GM21529 (cell line): ENCODE results near the gene NEURL3.
"Not testable (repeated sequence)": the region's sequence is repeated elsewhere in the genome, so short reads cannot be mapped to it uniquely, and the experiment has no call there.

Source experiments
- ATAC-seq: cut with Tn5 transposase; IDR thresholded peaks from one replicate; pipeline ENCODE4 v1.9.1; 2021; ENCODE audit not compliant: unreplicated experiment

Gene NEURL3

DNA sequence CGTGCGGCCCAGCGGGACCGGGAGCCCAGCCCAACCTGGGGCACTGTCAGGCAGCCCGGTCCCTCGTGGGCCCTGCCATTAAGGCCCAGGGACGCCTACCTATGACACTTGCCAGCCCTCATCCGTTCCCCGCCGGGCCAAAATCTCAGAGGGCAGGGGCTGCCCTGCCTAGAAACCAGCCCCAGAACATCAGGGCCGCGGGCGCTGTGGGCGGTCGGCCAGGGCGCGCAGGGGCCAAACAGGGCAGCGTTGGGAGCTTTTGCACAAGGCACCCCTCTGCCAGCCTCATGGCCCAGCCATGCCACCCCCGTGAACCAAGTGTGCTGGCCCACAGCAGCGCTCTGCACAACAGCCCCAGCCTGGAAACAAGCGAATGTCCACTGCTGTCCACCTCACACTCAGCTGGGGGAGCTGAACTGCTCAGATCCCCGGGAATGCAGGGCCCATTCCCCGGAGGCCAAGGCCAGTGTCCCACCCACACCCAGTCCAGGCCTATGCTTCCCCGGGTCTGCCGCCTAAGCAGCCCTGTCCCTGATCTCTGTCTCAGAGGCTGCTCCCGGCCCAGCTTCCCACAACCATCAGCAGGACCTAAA lies 3.5 kb upstream of the NEURL3 start:
- ATAC-seq, result no peak

- ATAC-seq, result peak; percentile 48
These were observed 2.9 kb upstream of the NEURL3 start for GRCh38 chr2:96507957-96508520.

DNA sequence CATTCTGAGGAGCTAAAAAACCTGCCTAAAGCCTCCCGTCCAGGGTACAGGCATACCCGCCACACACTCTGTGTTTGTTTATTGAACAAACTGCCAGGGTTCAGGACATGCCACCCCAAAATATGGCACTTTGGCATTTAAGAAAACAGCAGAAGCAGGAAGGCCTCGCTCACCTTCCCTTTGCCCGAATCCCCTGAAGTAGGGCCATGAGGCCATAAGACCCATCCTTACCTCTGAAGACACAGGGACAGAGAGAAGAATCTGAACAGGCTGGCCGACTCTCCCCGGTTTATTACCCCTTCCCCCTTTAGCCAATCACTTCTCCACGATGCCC lies 1.7 kb upstream of the NEURL3 start:
- ATAC-seq, result no peak

DNA sequence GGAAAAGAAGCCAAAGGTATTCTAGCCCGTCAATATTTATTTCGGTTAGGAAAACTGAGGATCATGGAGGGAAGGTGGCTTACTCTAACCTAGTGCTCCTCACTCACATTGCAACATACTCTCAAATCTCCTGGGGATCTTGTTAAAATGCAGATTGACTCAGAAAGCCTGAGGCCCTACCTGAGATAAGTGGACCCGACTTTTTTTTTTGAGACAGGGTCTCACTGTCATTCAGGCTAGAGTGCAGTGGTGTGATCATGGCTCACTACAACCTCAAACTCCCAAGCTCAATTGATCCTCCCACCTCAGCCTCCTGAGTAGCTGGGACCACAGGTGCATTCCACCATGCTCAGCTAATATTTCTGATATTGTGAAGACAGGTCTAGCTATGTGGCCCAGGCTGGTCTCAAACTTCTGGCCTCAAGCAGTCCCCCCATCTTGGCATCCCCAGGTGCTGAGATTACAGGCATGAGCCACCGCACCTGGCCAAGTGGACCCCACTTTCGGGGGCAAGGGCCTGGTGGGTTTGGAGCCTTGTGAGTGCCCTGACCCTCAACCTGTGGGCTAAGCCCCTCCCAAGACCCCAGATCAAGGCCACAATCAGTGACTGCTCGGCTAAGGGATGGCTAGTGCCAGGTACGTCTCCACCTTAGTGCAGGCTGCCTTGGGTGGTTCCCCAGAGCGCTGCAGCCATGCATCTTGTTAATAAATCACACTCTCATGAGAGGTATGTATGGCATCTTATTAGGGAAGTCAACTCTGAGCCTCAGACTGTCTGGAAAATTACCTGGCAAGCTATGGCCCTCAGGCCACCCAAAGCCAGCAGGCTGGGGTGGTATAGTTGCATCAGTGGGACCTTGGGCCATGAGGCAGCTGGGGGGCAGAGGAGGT lies 1.1 kb upstream of the NEURL3 start:
- no peak for ATAC-seq

GRCh38 chr2:96503637-96504243 lies 1.4 kb downstream of the NEURL3 start:
- ATAC-seq, result no peak

GRCh38 chr2:96502891-96503636 lies 2.1 kb downstream of the NEURL3 start:
- no peak for ATAC-seq

DNA sequence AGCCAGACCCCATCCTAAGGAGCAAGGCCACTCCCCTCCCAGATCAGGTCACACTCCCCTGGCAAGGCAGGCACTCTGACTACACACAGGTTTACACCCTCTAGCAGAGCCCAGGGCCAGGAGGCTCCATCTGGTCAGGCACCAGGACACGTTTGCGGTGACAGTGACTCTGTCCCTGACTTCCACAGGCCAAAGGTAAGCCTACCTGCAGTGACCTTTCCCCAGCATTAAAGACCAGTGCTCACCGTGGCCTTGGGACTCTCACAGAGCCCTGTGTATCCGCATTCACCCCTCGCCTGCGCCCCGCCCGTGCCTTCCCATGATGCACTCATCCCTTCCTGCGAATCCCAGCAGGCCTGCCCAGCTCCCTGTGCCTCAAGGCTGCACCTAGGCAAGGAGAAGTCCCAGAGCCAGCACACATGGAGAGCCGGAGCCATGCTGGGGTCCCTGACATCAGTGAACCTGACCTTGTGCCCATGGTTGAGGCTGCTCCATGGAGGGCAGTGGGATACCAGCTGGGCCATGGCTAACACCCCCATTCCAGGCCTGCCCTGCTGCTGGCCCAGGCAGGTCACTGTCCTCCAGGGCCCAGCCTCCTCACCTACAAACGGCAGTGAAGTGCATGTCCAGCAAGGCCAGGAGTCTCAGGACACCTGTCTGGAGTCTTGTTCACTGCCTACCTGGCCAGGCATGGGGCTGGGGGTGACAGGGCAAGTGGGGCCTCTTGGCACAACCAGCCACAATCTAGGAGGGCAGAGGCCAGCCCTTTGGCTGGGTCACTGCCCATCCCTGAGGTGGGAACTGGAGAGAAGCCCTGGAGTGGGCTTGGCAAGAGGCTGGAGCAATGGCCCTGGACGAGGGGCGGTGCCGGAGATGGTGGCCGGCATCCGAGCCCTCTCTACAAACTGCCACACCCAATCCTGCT lies 3.0 kb downstream of the NEURL3 start:
- no peak for ATAC-seq

DNA sequence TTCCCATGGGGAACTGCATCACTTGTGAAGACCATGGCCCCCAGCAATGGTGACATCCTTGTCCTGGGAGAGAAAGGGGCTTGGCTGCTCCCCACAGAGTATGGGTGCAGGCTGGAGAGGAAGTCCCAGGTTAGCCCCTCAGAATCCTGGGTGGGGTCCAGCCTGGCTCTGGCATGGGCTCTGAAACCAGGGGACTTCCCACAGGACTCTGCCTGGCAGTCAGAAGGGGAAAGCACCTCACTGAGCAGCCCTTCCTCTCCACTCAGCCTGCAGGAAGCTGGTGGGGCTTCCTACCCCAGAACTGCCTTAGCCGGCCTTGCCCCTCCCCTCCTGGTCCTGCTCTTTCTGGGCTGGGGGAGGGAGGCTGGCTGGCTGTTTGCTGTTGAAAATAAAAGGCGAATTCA lies 3.7 kb downstream of the NEURL3 start:
- ATAC-seq, result peak; percentile 47

DNA sequence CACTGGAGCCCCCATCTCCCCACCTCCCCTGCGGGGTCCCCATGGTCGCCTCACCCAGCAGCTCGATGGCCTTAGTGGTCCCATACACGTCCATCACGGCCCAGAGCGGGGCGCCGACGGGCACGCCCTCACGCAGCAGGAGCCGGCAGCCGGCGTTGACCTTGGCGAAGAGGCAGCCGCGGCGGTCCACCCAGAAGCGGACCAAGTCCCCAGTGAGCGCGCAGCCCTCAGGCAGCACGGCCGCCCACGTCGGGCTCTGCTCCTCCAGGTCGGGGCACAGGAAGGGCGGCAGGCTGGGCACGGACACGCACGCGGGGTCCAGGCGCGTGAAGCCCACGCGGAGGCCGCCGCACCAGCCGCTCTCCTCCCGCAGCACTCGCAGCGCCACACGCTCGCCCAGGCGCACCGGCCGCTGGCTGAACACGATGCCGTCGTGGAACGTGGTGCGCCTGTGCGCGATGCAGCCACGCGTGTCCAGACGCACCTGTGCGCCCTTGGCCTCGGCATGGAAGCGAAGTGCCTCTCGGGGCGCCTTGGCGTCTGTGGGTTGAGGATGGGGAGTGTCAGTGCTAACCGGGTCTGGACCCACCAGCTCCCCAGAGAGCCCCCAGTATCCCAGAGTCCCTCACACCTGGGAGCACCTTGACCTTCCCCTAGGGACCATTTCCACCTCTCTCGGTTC lies 4.6 kb downstream of the NEURL3 start:
- ATAC-seq, result no peak

DNA sequence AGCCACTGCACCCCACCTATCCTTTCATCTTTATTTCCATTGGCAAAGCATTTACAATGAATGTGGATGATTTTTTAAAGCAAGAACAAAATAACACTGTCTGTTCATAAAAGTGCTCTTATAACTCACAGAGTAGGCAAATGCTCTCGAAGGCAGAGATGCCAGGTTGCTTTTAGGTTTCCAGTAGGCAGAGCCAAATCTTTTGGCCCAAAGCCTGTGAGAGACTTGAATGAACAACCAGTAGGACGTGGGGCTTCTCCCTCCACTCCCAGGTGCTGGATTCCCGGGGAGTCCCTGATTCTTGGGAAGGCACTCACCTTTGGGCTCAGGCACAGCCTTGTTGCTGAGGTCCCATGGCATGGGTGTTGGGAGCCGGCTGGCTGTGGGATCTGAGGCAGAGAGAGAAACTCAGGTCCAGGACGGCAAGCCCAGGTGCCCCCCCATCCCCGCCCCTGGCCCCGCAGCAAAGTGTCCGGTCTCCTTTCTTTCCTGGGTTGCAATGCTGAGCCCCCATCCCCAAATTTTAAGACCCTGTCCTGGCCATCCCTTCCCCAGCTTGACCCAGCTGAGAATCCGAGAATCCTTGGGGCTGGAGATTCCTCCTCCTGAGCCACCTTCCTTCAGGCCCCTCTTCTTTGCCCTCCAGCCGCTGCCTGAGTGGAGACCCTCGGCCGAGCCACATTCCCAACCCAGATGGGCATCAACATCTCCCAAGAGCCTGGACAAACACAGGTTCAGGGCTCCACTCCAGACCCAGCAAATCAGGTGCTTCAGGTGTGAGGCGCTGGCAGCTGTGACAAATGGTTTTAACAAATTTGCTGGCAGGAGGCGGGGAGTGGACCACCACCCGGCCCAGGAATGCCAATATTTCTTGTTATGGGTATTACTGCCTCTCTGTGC lies 5.8 kb downstream of the NEURL3 start:
- no peak for ATAC-seq

DNA sequence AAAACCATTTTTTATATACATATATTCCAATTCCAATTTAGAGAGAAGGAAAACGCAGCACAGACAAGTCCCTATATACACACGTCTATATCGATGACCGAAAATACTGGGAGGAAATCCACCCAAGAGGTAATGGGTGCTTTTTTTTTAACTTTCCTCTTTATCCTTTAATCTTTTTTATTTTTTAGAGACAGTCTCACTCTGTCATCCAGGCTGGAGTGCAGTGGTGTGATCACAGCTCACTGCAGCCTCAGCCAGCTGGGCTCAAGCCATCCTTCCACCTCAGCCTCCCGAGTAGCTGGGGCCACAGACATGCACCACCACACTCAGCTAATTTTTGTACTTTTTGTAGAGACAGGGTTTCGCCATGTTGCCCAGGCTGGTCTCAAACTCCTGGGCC lies 6.5 kb downstream of the NEURL3 start:
- not testable (repeated sequence) for ATAC-seq

DNA sequence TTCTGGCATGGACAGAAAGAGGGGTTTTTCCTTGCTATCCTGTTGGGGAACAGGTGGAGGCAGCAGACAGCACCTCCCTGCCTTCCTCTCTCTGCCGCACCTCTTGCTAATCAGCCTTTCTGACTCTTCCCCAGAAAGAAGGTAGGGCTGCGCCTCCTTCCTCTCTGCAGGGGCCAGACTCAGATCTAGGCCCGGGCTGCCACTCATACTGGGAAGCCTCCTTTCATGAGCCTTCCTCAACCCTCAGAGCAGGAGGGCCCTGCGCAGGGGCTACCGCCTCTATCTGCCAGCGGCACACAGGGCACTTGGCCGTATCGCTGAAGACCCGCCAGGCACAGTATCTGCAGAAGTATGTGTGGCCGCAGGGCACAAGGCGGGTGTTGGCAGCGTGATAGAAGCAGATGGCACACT lies 7.1 kb downstream of the NEURL3 start:
- no peak for ATAC-seq

DNA sequence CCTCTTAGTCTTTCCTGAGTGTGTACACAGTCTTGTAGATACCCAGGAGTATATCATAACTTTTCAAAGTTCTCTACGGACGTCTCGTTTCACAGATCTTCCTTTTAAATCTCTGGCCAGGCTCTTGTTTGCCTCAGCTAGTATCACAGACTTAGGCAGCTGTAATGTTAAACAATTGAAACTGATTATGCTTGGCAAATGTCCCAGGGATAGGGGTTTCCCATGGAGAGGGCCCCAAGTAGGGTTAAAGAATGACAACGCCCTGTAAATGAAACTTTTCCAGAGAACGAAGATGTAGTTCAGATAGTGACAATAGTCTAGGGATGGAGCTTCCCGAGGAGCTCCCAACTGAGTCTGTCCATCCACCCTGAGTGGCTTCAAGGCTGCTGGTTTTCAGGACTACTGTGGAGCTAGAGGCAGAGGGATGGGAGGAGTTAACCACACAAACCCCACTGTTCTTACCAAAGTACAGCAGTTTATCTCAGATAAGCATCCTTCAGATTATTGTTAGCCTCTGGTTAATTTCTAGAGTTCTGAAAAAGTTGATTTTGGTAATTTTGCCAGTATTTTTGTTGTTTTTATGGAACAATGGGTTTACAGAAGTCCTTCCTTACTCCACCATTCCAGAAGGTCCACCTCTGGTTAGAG lies 9.1 kb downstream of the NEURL3 start:
- no peak for ATAC-seq

DNA sequence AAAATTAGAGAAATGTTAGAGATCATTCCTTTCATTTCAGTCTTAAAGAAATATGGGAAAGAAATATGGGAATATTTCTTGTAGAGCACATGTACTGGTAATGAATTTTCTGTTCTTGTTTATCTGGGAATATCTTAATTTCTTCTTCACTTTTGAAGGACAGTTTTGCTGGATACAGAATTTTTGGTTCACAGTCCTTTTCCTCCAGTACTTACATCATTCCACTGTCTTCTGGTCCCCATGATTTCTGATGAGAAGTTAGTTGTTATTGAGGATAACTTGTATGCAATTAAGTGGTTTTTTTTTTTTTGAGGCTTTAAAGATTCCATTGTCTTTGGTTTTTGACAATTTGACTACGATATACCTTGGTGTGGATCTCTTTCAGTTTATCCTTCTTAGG lies 11.0 kb downstream of the NEURL3 start:
- ATAC-seq, result no peak

GRCh38 chr2:96493072-96493471 lies 12.1 kb downstream of the NEURL3 start:
- no peak for ATAC-seq

DNA sequence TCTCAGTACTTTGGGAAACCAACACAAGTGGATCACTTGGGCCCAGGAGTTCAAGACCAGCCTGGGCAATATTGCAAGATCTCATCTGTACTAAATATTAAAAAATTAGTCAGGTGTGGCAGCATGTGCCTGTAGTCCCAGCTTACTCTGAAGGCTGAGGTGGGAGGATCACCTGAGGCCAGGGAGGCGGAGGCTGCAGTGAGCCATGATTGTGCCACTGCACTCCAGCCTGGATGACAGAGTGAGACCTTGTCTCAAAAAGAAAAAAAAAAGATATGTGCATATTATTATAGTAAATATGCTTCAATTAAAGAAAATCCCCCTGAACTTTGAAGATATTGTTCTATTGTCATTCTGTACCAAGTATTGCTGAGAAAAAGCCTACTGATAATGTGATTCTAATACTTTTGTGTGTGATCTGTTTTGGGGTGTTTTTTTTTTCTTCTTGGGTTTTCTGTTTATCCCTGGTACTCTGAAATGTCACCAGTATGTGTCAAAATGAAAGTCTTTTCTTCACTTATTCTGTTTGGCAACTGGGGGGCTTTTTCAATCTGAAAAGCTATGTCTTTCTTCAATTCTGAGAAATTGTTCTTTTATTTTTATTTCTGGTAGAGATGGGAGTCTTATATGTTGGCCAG lies 13.2 kb downstream of the NEURL3 start:
- ATAC-seq, result no peak

DNA sequence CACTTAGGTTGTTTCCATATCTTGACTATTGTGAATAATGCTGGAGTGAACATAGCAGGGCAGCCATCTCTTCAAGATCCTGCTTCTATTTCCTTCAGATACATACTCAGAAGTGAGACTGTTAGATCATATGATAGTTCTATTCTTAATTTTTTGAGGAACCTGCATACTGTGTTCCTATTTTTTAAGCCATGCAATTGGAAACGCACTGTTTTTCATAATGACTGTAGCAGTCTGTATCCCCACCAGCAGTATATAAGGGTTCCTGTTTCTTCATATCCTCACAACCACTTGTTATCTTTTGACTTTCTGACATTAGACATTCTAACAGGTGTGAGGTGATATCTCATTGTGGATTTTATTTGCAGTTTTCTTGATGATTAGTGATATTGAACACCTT lies 15.5 kb downstream of the NEURL3 start:
- no peak for ATAC-seq

DNA sequence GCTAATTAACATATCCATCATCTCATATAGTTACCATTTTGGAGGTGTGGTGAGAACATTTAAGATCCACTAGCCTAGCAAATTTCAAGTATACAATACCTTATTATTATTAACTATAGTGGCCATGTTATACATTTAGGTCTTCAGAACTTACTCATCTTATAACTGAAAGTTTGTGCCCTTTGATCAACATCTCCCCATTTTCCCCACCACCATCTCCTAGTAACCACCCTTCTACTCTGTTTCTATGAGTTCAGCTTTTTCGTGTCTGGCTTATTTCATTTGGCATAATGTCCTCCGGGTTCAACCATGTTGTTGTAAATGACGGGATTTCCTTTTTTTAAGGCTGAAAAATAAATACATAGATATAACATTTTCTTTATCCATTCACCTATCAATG lies 15.9 kb downstream of the NEURL3 start:
- no peak for ATAC-seq
